ENCODE measurements around the gene UVRAG. TPM values are rescaled to one million over a fixed set of nuclear protein-coding genes. Genes with fewer than 3 reads are reported as not detected.

UVRAG gene
- total and polyA plus RNA-seq, 2 of the 13 experiments (the other 11 are each of a cell fraction or from before 2014, with no cell fraction given), result 9.7 to 17.3 TPM

DNA sequence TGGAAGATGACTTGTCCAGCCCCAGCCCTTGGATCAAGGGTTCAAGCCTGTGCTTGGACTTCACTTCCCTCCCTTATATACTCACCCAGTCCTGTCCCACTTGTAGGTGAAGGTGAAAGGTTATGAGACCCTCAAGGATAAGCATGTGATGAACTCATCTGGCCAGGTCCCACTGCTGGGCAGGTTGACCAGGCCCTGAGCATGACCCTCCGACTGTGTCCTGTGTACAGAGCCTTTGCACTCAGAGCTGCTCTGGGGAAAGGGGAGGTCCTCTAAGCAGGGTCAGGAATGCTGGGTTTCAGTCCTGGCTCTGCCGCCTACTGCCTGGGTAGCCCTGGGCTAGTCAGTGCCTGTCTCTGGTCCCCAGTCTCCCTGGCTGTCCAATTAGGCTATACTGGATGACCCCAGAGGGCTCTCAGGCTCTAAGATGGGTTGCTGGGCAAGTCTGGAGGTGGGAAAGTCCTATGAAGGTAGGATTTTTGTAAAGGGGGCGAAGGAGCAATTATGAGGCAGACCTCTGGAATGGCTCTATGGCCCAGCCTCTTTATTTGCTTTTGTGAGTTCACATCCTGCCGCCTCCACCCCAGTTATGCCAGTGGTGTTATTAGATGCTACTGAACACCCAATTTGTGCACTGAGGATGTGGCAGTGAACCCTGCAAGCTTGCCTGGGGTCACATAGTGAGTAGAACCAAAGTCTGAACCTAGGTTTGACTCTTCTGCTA lies 32.3 kb upstream of the UVRAG start (continued):
- TF ChIP-seq, protein P1, sequence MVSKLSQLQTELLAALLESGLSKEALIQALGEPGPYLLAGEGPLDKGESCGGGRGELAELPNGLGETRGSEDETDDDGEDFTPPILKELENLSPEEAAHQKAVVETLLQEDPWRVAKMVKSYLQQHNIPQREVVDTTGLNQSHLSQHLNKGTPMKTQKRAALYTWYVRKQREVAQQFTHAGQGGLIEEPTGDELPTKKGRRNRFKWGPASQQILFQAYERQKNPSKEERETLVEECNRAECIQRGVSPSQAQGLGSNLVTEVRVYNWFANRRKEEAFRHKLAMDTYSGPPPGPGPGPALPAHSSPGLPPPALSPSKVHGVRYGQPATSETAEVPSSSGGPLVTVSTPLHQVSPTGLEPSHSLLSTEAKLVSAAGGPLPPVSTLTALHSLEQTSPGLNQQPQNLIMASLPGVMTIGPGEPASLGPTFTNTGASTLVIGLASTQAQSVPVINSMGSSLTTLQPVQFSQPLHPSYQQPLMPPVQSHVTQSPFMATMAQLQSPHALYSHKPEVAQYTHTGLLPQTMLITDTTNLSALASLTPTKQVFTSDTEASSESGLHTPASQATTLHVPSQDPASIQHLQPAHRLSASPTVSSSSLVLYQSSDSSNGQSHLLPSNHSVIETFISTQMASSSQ (IDR thresholded peaks at IDR 0.05; ENCODE audit: low read depth), result no peak
- TF ChIP-seq, protein P1 (CRISPR knock-in tag; IDR thresholded peaks at IDR 0.05; ENCODE audit: borderline replicate concordance), result no peak; the same call in 1 of the 2 replicates
- TF ChIP-seq, protein P2, sequence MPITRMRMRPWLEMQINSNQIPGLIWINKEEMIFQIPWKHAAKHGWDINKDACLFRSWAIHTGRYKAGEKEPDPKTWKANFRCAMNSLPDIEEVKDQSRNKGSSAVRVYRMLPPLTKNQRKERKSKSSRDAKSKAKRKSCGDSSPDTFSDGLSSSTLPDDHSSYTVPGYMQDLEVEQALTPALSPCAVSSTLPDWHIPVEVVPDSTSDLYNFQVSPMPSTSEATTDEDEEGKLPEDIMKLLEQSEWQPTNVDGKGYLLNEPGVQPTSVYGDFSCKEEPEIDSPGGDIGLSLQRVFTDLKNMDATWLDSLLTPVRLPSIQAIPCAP (CRISPR knock-in tag; IDR thresholded peaks at IDR 0.05; ENCODE audit: low read depth), result no peak
- TF ChIP-seq, protein P3, sequence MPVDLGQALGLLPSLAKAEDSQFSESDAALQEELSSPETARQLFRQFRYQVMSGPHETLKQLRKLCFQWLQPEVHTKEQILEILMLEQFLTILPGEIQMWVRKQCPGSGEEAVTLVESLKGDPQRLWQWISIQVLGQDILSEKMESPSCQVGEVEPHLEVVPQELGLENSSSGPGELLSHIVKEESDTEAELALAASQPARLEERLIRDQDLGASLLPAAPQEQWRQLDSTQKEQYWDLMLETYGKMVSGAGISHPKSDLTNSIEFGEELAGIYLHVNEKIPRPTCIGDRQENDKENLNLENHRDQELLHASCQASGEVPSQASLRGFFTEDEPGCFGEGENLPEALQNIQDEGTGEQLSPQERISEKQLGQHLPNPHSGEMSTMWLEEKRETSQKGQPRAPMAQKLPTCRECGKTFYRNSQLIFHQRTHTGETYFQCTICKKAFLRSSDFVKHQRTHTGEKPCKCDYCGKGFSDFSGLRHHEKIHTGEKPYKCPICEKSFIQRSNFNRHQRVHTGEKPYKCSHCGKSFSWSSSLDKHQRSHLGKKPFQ (CRISPR knock-in tag; IDR thresholded peaks at IDR 0.05; ENCODE audit: insufficient replicate concordance), result no peak
- TF ChIP-seq CC2D1A (CRISPR knock-in tag; IDR thresholded peaks at IDR 0.05) (no peak), POLR2AphosphoS5 (IDR thresholded peaks at IDR 0.05; ENCODE audit: low read depth, low read length) (peak; percentile 35; the same call in 1 of the 2 replicates), ZNF570 (CRISPR knock-in tag; IDR thresholded peaks at IDR 0.05; ENCODE audit: borderline replicate concordance) (no peak), ZFP90 (CRISPR knock-in tag; IDR thresholded peaks at IDR 0.05; ENCODE audit: borderline replicate concordance) (no peak), ZNF326 (CRISPR knock-in tag; IDR thresholded peaks at IDR 0.05; ENCODE audit: borderline replicate concordance) (no peak), ZNF878 (CRISPR knock-in tag; IDR thresholded peaks at IDR 0.05) (no peak), SRF (IDR thresholded peaks at IDR 0.05; ENCODE audit: low read depth, low read length) (no peak), KMT2A (CRISPR knock-in tag; IDR thresholded peaks at IDR 0.05) (peak; percentile 78), ZNF644 (CRISPR knock-in tag; IDR thresholded peaks at IDR 0.05; ENCODE audit: low read depth) (no peak), ZNF556 (CRISPR knock-in tag; IDR thresholded peaks at IDR 0.05; ENCODE audit: borderline replicate concordance) (peak; percentile 61; the same call in 1 of the 2 replicates), ADNP (CRISPR knock-in tag; IDR thresholded peaks at IDR 0.05) (peak; percentile 55; the same call in 1 of the 2 replicates), ZNF317 (CRISPR knock-in tag; IDR thresholded peaks at IDR 0.05) (no peak)
- TF ChIP-seq, protein P4, sequence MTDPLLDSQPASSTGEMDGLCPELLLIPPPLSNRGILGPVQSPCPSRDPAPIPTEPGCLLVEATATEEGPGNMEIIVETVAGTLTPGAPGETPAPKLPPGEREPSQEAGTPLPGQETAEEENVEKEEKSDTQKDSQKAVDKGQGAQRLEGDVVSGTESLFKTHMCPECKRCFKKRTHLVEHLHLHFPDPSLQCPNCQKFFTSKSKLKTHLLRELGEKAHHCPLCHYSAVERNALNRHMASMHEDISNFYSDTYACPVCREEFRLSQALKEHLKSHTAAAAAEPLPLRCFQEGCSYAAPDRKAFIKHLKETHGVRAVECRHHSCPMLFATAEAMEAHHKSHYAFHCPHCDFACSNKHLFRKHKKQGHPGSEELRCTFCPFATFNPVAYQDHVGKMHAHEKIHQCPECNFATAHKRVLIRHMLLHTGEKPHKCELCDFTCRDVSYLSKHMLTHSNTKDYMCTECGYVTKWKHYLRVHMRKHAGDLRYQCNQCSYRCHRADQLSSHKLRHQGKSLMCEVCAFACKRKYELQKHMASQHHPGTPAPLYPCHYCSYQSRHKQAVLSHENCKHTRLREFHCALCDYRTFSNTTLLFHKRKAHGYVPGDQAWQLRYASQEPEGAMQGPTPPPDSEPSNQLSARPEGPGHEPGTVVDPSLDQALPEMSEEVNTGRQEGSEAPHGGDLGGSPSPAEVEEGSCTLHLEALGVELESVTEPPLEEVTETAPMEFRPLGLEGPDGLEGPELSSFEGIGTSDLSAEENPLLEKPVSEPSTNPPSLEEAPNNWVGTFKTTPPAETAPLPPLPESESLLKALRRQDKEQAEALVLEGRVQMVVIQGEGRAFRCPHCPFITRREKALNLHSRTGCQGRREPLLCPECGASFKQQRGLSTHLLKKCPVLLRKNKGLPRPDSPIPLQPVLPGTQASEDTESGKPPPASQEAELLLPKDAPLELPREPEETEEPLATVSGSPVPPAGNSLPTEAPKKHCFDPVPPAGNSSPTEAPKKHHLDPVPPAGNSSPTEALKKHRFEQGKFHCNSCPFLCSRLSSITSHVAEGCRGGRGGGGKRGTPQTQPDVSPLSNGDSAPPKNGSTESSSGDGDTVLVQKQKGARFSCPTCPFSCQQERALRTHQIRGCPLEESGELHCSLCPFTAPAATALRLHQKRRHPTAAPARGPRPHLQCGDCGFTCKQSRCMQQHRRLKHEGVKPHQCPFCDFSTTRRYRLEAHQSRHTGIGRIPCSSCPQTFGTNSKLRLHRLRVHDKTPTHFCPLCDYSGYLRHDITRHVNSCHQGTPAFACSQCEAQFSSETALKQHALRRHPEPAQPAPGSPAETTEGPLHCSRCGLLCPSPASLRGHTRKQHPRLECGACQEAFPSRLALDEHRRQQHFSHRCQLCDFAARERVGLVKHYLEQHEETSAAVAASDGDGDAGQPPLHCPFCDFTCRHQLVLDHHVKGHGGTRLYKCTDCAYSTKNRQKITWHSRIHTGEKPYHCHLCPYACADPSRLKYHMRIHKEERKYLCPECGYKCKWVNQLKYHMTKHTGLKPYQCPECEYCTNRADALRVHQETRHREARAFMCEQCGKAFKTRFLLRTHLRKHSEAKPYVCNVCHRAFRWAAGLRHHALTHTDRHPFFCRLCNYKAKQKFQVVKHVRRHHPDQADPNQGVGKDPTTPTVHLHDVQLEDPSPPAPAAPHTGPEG (CRISPR knock-in tag; IDR thresholded peaks at IDR 0.05), result no peak

Measured in HepG2 (cell line).